Epithelial cell of esophagus (primary cell): ENCODE data around the gene MYBPC1.
"Not testable (repeated sequence)": the region's sequence is repeated elsewhere in the genome, so short reads cannot be mapped to it uniquely, and the experiment has no call there.

Experiments used
- DNase-seq: peaks from one replicate; pipeline ENCODE4 v3.0.0; 2010; ENCODE audit warnings: low read depth
- H3K4me3 ChIP-seq: 2 replicates; pipeline ENCODE4 v1.5.1; 2011; ENCODE audit warnings: mild to moderate bottlenecking, low read length, control low read depth
- CTCF ChIP-seq: IDR thresholded peaks from 2 replicates; pipeline ENCODE4 v1.5.1; 2011; ENCODE audit warnings: low read depth, mild to moderate bottlenecking, low read length, control low read depth, inconsistent platforms; ENCODE audit not compliant: insufficient read depth; ENCODE audit errors: missing control alignments

Gene MYBPC1

DNA sequence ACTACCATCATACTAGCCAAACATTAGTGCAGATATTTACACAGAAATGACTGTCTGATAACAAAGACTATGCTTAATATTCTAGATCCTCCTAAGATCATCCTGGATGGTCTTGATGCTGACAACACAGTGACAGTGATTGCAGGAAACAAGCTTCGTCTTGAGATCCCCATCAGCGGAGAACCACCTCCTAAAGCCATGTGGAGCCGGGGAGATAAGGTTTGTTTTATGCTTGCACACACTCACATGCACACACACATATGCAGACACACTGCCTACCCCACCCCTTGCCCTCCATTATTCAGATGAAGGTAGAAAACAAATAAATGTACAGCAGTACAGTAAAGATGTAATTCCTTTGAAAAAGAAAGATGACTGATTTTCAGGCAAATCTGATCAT is 58.3 kb downstream of the MYBPC1 start:
- TF ChIP-seq CTCF, result no peak
- H3K4me3 ChIP-seq, result no peak overlapping the region
- DNase-seq, result no peak

DNA sequence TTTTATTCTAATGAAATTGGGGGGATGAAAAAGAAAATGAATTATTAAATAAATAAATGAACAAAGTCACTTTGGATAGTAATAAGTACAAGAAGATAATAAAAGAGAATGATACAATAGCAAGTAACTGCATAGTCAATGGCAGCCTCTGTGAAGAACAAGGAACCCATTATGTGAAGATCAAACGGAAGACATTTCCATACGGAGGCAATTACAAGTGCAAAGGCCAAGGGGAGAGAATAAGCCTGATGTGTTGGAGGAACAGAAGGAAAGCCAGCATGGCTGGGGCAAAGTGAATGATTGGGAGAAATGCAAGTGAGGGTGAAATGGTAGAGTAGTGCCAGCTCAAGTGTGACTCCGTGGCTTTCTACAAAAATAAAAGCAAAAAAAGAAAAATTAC is 58.7 kb downstream of the MYBPC1 start:
- H3K4me3 ChIP-seq, result no peak overlapping the region
- DNase-seq, result no peak
- no peak for TF ChIP-seq CTCF

DNA sequence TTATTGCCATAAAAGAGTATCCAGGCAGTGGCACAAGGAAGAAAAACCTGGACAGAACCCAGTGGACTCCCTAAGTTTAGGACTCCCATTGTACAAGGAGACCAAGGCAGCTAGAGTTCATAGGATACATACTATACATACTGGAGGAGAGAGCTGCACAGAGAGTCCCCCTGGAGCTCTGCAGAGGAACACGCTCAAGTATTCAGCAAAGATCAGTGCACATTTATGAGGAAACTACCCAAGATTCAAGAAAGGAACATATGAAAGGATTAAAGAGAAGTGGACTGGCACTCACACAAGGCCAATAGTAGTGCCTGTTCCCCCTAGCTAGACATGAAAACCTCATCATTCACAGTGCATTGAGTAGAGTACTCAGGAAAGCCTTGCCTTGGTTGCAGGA is 59.7 kb downstream of the MYBPC1 start:
- no peak for TF ChIP-seq CTCF
- DNase-seq, result no peak
- H3K4me3 ChIP-seq, result no peak overlapping the region

GRCh38 chr12:101655393-101655792 is 60.6 kb downstream of the MYBPC1 start:
- DNase-seq, result no peak
- TF ChIP-seq CTCF, result no peak
- H3K4me3 ChIP-seq, result no peak overlapping the region

GRCh38 chr12:101660662-101661061 is 65.9 kb downstream of the MYBPC1 start:
- DNase-seq, H3K4me3 ChIP-seq: not testable (repeated sequence)

GRCh38 chr12:101663298-101663697 is 68.5 kb downstream of the MYBPC1 start:
- no peak for DNase-seq
- TF ChIP-seq CTCF, result no peak
- H3K4me3 ChIP-seq, result no peak overlapping the region

GRCh38 chr12:101664992-101665391 is 70.2 kb downstream of the MYBPC1 start:
- H3K4me3 ChIP-seq, result no peak overlapping the region
- TF ChIP-seq CTCF, result no peak
- DNase-seq, result no peak
